HG03521 (cell line): ENCODE measurements around the gene TFRC.
"Not testable (repeated sequence)": the region's sequence is repeated elsewhere in the genome, so short reads cannot be mapped to it uniquely, and the experiment has no call there.

Experiments used
- ATAC-seq: cut with Tn5 transposase; IDR thresholded peaks from one replicate; pipeline ENCODE4 v1.9.1; 2021; ENCODE audit warnings: mild to moderate bottlenecking, moderate library complexity; ENCODE audit not compliant: unreplicated experiment

TFRC gene

GRCh38 chr3:196049653-196050052 lies 32.2 kb downstream of the TFRC start:
- ATAC-seq = no peak

DNA sequence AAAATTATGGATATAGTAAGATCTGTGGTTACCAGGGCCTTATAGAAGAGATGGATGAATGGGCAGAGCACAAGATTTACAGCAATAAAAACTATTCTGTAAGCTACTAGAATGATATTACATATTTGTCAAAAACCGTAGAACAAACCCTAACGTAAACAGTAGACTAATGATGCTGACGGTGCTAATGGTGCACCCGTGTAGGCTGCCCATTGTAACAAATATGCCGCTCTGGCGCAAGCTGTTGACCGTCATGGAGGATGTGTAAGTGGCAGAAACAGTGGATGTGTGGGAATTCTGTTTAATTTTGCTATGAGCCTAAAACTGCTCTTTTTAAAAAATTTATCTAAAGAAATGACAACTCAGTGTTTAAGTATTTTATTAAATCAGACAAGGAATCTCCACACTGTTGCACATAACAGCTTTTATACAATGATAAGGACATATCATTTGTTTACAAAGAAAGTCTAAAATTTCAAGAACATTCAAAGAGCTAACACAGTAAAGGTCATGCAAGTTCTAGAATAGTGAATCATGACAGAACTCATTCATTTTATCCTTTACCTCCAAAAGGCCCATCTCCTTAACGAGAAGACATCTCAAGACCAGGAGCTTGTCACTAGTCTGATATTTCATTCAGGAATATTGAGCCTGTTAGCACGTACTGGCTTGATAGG lies 32.8 kb downstream of the TFRC start:
- ATAC-seq = no peak

- ATAC-seq = no peak
Observed at GRCh38 chr3:196047391-196048030, 34.4 kb downstream of the TFRC start.

DNA sequence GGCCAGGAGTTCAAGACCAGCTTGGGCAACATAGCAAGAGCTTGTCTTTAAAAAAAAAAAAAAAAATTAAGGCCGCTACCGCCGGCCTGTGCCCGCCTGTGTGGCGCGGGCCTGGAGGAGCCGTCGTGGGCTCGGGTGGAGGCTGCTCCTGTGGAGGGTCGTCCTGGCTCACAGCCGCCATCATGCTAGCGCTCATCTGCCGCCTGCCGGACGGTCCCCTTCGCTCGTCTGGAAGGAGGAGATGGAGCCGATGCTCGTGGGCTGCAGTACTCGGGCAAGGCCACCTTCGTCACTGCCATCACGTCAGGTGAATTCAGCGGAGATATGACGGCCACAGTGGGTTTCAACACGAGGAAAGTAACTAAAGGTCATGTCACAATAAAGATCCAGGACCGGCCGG lies 37.4 kb downstream of the TFRC start:
- ATAC-seq = no peak

DNA sequence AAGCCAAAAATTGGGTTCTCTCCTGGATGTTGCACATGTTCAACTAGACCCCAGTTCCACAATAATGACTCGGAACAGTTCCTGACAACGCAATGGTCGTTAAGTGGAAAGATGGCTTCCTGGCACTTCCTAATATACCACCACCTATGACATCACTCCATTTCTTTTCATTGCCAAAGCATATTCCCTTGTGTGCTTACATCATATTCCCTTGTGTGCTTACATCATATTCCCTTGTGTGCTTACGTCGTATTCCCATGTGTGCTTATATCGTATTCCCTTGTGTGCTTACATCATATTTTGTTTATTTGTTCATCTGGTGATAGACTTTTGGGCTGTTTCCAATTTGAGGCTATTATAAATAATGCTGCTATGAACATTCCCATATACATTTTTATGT lies 39.2 kb downstream of the TFRC start:
- ATAC-seq = no peak

DNA sequence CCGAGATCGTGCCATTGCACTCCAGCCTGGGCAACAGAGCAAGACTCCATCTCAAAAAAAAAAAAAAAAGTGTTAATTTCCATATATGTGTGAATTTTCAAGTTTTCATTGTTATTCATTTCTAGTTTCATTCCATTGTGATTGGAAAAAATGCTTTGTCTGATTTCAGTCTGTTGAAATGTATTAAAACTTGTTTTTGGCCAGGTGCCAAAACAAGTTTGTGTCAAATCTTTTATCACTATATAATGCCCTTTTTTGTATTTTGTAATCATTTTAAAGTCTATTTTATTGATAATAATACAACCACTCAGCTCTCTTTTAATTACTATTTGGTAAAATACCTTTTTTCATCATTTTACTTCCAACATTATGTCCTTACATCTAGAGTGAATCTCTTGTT lies 42.5 kb downstream of the TFRC start:
- ATAC-seq = no peak

- not testable (repeated sequence) for ATAC-seq
Observed at GRCh38 chr3:196026059-196026458, 55.8 kb downstream of the TFRC start.

DNA sequence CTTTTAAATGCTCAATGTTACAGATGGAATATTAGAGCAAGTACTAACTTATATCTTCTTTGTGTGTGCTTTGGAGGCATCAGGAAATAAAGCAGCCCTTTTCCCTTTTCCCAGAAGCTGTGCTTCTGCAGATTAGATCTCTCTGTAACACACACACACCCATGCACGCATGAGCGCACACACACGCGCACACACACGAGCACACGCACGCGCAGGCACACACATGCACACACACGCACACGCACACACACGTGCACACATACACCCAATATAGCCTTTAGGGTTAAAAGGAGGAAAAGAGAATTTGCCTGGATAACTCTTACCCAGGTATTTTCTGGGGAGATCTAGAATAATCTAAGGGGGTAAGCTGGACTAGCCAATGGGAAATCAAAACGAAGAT lies 56.9 kb downstream of the TFRC start:
- ATAC-seq = no peak

GRCh38 chr3:196023947-196024346 lies 57.9 kb downstream of the TFRC start:
- ATAC-seq = no peak

DNA sequence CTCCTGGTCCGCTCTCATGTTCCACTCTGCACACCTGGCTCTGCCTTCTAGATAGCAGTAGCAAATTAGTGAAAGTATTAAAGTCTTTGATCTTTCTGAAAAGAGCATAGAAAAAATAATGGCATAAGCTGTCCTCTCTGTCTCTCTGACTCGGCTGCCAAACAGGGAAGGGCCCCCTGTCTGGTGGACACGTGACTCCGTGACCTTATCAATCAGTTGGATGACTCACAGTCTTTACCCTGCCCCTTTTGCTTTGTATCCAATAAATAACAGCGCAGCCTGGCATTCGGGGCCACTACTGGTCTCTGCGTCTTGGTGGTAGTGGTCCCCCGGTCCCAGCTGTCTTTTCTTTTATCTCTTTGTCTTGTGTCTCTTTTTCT lies 59.4 kb downstream of the TFRC start:
- ATAC-seq = not testable (repeated sequence)

DNA sequence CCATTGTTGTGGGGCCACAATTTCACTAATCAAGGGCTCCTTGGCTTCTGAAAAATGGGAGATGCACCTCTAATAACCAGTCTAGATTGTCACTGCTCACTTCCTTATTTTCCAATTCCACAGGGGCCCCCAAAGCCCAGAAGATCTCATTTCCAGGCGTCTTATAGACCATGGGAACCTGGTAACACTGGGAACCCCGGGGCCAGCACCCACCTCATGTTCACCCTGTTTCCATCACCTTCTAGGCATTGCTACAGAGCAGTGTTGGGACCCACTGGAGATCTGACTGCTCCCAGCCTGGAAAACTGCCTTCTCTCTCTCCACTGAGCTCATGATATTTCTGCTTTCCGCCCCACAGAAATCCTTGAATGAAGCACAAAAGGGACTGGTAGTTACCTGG lies 61.5 kb downstream of the TFRC start:
- no peak for ATAC-seq

DNA sequence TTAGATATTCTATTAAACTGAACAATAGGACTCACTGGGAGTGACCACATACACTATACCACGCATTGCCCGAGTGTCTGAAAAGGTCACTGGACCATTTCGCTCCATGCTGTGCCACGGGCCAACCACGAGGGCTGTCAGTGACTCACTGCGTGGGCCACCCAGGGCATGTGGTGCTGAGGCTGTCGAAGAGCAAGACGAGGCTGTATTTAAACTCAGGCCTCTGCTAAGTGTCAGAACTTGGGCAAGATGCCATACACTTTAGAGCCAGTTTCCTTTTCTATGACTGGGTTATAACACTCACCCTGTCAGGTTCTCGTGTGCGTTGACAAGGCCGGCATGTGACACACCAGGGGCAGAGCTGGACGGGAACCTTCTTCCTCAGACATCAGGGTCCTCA lies 62.3 kb downstream of the TFRC start:
- not testable (repeated sequence) for ATAC-seq

DNA sequence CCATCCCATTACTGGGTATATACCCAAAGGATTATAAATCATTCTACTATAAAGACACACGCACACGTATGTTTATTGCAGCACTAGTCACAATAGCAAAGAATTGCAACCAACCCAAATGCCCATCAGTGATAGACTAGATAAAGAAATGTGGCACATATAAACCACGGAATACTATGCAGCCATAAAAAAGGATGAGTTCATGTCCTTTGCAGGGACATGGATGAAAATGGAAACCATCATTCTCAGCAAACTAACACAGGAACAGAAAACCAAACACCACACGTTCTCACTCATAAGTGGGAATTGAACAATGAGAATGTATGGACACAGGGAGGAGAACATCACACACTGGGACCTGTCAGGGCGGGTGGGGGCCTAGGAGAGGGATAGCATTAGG lies 63.7 kb downstream of the TFRC start:
- ATAC-seq = not testable (repeated sequence)

DNA sequence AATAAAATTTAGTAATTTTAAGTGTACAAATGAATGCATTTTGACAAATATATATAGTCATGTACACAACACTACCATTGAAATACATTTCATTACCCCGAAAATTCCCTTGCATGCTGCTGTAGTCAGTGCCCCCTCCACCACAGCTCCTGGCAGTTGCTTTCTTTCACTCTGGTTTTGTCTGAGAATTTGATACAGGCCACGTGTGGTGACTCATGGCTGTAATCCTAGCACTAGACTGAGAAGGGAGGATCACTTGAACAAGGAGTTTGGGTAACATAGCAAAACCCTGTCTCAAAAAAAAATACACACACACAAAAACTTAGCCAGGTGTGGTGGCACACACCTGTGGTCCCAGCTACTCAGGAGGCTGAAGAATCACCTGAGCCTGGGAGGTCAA lies 65.4 kb downstream of the TFRC start:
- no peak for ATAC-seq

DNA sequence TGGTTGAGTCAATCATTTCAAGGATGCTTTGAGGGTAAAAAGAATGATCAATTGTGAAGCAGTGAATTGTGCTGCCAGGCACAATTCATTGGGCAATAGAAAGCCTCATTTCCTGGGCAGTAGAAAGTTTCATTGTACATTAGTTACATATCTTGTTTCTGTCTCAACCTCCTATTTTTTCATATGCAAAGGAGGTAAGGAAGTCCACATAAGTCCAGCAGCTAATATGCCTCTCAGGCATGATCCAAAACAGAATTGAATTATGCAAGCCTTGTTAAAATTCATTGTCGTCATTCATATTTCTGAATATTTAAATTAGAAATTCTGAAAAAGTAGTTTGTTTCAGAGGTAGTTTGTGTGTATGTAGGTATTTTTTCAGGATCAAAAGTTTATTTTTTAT lies 65.8 kb downstream of the TFRC start:
- ATAC-seq = no peak

DNA sequence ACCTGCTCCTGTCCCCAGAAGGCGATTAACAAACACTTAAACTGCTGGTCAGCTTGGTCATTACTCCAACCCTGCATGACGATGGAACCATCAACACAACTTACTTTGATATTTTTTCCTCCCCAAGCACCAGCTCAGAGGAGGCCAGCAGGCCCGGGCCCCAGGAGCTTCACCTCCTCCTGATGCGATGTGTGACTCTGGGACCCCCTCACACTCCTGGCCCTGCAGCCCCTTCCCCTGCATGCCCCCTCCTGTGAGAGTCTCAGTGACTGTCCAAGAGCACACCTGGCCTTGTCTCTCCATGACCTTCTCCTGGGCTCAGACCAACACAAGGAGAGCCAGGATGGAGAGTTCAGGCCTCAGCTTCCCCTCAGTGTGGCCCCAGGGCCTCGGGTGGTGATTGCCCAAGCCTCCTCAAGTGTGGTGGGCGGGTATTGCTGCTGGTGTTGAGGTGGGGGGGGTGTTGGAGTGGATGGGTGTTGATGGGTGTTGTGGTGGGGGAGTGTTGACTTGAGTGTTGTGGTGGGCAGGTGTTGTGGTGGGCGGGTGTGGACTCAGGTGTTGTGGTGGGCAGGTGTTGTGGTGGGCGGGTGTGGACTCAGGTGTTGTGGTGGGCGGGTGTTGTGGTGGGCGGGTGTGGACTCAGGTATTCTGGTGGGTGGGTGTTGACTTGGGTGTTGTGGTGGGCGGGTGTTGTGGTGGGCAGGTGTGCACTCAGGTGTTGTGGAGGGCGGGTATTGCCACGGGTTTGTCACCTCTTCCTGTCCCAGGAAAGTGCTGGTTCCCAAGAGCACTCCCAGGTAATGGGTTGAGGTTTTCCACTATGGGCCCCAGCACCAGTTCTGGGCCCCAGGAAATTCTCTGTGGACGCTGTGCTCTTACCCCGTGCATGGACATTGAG lies 68.1 kb downstream of the TFRC start:
- ATAC-seq = no peak

- ATAC-seq = no peak
Observed at GRCh38 chr3:196012941-196013476, 68.9 kb downstream of the TFRC start.

DNA sequence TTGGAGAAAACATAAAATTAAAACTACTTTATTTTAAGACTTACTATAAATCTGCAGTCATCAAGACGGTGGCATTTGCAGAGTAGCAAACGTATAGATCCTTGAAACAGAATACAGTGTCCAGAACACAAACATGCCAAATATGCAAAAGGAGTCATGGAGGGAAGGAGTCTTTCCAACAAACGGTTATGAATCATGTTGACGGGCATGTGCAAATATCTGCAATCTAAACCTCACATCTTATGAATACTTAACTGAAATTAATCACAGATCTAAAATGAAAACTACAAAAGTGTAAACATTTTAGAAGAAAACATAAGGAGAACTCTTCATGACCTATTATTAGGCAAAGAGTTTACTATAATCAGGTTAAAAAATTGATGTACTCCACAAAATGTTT lies 69.4 kb downstream of the TFRC start:
- ATAC-seq = no peak

- no peak for ATAC-seq
Observed at GRCh38 chr3:196009456-196009855, 72.4 kb downstream of the TFRC start.

DNA sequence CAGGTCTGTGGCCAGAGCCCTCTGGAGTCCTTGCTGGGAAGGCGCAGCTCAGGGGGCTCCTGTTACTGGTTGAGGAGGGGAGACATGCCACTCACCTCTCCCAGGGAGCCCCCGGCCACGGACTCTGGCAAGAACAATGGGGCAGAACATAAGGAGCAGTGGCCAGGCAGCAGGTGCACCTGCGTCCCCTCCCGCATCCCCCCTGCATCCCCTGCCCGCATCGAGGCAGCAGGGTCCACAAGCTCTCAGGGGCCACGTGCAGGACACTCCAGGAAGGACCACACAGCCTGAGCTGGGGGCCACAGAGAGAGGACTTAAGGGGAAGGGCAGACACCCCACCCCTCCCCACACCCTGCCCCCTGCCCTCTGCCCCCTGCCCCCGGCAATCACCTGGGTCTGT lies 73.0 kb downstream of the TFRC start:
- ATAC-seq = no peak

DNA sequence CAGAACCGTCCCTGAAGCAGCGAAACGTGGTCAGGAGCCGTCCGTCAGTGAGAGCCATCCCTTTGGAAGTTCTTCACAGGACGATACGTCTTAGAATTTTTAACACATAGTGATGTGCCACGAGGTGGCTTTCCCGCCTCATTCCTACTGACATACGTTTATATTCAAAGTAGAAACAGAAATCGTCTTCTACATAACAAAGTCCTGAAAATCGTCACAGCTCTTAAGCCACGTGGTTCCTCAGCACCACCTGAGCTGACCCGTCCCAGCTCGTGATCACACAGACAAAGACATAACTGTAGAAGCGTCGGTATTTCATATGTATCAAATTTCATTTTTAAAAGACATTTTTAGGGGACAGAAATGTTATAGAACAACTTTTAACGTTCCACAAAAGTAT lies 73.5 kb downstream of the TFRC start:
- no peak for ATAC-seq
